Activated gamma-delta T cell treated with anti-CD3 and anti-CD28 coated beads, Interleukin-2, amount 50 U/mL, for 16 hours (primary cell): Measurements from ENCODE around the gene ACTR3C.
A peak's percentile ranks its signal among the peaks of the same experiment; 100 is the strongest.
"Not testable (repeated sequence)": the region's sequence is repeated elsewhere in the genome, so short reads cannot be mapped to it uniquely, and the experiment has no call there.

Experiments
- DNase-seq: peaks from one replicate; pipeline ENCODE4 v3.0.0-alpha.2; 2020; ENCODE audit warnings: low read depth

Gene ACTR3C

GRCh38 chr7:150335108-150335773, 11.9 kb upstream of the ACTR3C start:
- DNase-seq: no peak

- DNase-seq: no peak
Observed at GRCh38 chr7:150334108-150334507, 10.8 kb upstream of the ACTR3C start.

- no peak for DNase-seq
Observed at GRCh38 chr7:150333659-150334058, 10.3 kb upstream of the ACTR3C start.

GRCh38 chr7:150332852-150333635, 9.7 kb upstream of the ACTR3C start:
- DNase-seq: no peak

GRCh38 chr7:150330211-150330885, 7.0 kb upstream of the ACTR3C start:
- no peak for DNase-seq

- no peak for DNase-seq
Observed at GRCh38 chr7:150329331-150330120, 6.2 kb upstream of the ACTR3C start.

- no peak for DNase-seq
Observed at GRCh38 chr7:150327308-150327707, 4.0 kb upstream of the ACTR3C start.

GRCh38 chr7:150326657-150327268, 3.4 kb upstream of the ACTR3C start:
- DNase-seq: no peak

GRCh38 chr7:150325901-150326300, 2.6 kb upstream of the ACTR3C start:
- DNase-seq: no peak

GRCh38 chr7:150325110-150325611, 1.8 kb upstream of the ACTR3C start:
- DNase-seq: no peak

GRCh38 chr7:150324373-150324961, 1.1 kb upstream of the ACTR3C start:
- DNase-seq: no peak

GRCh38 chr7:150323682-150324372, 482 bp upstream of the ACTR3C start:
- no peak for DNase-seq

- DNase-seq: peak; percentile 35
Observed at GRCh38 chr7:150322114-150322832, 1.1 kb downstream of the ACTR3C start.

- no peak for DNase-seq
Observed at GRCh38 chr7:150321788-150322113, 1.6 kb downstream of the ACTR3C start.

- no peak for DNase-seq
Observed at GRCh38 chr7:150317748-150318444, 5.4 kb downstream of the ACTR3C start.

- not testable (repeated sequence) for DNase-seq
Observed at GRCh38 chr7:150316987-150317386, 6.4 kb downstream of the ACTR3C start.

GRCh38 chr7:150314639-150315239, 8.6 kb downstream of the ACTR3C start:
- no peak for DNase-seq

GRCh38 chr7:150313870-150314269, 9.5 kb downstream of the ACTR3C start:
- DNase-seq: no peak

GRCh38 chr7:150313367-150313809, 10.0 kb downstream of the ACTR3C start:
- DNase-seq: no peak
